Activated CD8-positive, alpha-beta memory T cell treated with anti-CD3 and anti-CD28 coated beads, Interleukin-2, amount 50 U/mL, for 24 hours (primary cell): ENCODE results near the gene DDX31.
"Not testable (repeated sequence)": the region's sequence is repeated elsewhere in the genome, so short reads cannot be mapped to it uniquely, and the experiment has no call there.

Experiments
- DNase-seq: peaks from one replicate; pipeline ENCODE4 v3.0.0-alpha.2; 2020; ENCODE audit errors: extremely low read depth

The DDX31 gene

GRCh38 chr9:132579427-132579798, 90.4 kb downstream of the DDX31 start:
- DNase-seq, result no peak

GRCh38 chr9:132578367-132578932, 91.3 kb downstream of the DDX31 start:
- no peak for DNase-seq

DNA sequence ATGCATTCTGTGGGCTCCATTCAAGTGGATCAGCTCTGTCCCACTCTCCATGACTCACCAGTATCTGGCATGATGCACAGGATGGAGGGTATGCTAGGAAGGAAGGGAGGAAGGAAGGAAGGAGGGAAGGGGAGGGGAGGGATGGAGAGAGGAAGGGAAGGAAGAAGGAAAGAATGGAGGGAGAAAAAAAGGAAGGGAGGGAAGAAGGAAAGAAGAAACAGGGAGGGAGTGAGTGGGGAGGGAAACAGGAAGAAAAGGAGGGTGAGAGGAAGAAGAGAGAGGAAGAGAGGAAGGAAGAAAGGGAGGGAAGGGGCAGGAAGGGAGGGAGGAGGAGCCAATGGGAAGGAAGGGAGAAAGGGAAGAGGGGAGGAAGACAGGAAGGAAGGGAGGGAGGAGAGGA, 92.7 kb downstream of the DDX31 start:
- DNase-seq, result no peak

GRCh38 chr9:132575811-132576210, 94.0 kb downstream of the DDX31 start:
- DNase-seq, result no peak

- DNase-seq, result no peak
These were observed 94.7 kb downstream of the DDX31 start for GRCh38 chr9:132575005-132575609.

DNA sequence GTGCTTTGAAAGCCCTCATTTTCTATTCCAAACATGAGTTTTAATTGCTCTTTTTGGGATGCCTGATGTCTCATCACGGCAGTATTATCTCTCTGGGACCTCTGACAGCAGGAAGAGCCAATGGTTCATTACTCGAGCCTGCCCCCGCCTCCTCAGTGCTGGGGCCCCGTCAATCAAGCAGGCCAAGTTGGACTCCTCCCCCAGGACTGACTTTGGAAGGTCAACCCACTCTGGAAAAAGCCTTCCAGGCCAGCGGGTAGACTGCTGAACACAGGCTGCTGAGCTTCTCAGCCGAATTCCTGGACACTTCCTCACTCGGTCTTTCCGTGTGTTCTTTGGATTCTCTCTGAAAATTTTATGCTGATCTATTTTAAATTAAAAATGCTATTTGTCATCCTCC, 96.9 kb downstream of the DDX31 start:
- DNase-seq, result no peak

DNA sequence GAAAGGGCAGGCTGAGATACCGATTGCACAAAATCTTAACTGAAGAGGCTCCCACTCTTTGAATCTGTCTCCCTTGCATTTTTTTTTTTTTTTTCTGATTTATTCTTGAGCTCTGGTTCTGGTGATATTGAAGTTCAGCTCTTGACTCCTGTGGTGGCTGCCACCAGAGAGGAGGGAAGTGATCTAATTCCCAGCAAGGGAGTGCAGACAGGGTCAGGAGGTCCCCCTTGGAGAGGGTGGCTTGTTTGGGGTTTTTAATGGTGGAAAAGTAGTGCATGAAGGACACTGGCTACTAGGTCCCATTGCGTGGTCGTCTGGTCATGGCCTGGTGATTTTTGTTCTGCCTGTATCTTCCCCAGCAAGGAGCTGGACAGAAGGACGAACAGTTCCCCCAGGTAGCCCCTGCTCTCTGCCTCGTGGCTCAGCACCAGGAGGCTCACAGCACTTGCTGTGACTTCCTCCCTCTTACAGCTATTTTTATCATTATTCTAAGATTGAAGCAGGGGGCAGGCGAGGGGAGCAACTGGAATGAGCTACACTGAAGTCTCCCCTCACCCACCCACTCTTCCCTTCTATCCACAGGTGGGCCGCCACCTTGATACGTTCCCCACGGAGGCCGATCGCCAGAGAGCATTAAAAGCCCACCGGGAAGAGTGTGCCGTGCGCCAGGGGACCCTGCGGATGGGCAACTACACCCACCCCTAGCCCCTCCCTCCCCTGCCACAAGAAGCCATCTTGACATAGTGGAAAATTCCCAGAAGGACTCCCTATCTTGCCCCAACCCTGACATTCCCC, 97.8 kb downstream of the DDX31 start:
- DNase-seq, result no peak

DNA sequence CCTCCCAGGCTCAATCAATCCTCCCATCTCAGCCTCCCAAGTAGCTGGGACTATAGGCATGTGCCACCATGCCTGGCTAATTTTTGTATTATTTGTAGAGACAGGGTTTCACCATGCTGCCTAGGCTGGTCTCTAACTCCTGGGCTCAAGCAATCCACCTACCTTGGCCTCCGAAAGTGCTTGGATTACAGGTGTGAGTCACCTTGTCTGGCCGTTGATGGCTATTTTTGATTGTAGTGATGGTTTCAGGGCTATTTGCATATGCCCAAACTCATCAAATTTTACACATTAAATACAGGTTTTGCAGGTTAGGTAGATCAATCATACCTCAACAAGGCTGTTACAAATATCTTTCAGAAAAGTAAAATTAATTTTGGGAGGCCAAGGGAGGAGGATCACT, 101.0 kb downstream of the DDX31 start:
- DNase-seq, result not testable (repeated sequence)

DNA sequence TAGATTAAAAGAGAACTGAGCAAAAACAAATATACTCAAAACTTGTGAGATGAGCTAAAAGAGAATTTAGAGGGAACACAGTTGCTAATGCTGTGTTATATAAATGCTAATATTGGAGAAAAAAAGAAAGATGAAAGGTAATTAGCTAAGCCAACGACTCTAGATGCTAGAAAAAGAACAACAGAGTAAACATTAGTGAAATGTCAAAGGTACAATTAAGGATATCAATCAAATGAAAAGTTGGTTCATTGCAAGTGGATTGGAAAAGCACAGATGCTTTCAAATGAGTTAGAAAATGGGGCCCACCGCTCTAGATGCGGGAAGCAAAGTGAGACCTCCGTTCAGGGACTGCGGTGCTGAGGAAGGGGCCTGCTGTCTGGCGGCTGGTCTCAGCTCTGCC, 105.3 kb downstream of the DDX31 start:
- no peak for DNase-seq

- DNase-seq, result no peak
These were observed 107.5 kb downstream of the DDX31 start for GRCh38 chr9:132562306-132562573.

DNA sequence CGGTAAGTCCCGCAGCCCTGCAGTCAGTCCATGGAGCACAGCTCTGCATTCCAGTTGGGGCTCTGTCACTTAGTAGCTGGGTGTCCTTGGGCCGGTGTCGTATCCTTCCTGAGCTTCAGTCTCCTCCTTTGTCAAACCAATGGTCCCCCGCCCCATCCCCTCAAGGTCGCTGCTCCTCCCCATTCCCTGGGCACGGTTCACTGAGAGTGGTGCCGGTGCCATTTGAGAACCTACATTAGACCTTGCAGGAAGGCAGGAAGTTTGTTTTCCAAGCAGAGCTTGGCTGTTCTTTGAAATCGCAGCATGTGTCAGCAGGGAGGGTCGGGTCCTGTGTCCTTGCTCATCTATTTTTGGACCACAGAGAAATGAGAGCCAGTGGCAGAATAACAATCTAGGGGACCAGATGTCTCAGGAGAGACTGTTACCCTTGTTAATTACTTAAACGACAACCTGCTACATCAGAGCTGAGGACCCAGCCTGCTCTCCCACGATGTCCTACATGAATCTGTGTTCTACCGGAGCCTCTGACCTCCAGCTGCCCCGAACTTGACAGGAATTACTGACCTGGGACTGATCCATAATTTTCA, 109.1 kb downstream of the DDX31 start:
- DNase-seq, result no peak

DNA sequence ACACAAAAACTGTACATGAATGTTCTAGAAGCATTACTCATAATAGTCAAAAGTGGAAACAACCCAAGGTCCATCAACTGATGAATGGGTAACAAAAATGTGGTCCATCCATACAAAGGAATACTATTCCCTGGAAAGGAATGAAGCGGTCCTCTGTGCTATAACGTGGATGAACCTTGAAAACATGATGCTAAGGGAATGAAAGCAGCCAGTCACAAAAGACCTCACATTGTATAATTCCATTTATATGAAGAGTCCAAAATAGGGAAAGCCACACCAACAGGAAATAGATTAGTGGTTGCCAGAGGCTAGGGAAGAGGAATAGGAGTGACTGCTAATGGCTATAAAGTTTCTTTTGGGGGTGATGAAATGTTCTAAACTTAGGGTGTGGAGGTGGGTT, 110.1 kb downstream of the DDX31 start:
- DNase-seq, result no peak

DNA sequence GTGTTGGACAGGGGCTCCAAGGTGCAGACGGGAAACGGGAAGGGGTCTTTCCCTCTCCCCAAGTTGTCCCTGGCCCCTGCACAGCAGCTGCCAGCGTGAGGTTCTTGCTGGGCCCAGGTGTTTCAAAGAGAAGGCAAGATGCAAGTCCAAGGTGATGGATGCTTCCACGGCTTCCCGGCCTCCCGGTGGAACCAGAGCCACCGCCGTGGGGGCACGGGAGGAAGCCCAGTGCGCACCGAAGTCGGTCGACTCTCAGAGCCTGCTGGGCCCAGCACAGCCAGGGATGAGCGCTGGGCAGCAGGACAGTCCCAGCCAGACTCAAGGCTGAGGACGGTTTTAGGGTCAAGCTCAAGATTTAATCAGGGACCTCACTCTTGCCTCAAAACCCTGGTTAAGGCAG, 112.6 kb downstream of the DDX31 start:
- DNase-seq, result no peak

DNA sequence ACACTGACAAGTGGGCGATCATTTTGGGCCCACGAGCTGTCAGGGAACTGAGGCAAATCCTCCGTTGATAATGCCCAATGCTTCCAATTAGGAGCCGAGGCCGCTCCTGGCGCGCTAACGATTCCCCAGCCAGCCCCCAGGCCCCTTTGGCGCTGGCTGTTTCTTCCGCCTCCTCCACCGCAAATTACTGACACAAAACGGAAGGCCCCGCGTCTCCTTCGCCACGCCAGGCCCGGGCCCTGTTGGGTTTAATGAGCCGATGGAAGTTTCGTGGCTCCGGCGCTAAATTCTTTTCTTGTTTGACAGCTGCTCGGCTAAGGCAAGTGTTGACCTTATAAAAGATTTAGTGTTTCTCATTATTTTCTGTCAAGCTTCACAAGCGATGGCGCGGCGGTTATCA, 113.1 kb downstream of the DDX31 start:
- DNase-seq, result no peak

DNA sequence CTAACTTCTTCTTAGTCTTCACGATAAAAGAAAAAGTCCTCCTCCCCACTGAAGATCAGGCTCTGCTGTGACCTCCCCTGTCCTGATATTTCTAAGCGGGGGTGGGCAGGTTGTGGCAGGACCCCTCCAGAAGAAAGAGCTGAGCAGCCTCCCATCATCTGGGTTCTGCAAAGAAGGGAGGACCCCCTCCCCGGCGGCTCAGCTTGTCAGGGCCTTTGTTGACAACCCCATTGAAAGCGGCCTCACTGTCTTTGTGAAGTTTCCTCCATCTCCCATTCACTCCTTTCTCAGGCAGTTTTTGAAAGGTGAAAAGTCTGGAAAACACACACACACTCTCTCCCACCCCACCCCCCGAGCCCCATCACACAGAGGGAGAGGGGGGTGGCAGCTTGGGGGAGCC, 113.5 kb downstream of the DDX31 start:
- DNase-seq, result no peak

- no peak for DNase-seq
These were observed 114.3 kb downstream of the DDX31 start for GRCh38 chr9:132555528-132555927.

- no peak for DNase-seq
These were observed 115.0 kb downstream of the DDX31 start for GRCh38 chr9:132554755-132555154.

GRCh38 chr9:132552041-132552440, 117.7 kb downstream of the DDX31 start:
- no peak for DNase-seq

DNA sequence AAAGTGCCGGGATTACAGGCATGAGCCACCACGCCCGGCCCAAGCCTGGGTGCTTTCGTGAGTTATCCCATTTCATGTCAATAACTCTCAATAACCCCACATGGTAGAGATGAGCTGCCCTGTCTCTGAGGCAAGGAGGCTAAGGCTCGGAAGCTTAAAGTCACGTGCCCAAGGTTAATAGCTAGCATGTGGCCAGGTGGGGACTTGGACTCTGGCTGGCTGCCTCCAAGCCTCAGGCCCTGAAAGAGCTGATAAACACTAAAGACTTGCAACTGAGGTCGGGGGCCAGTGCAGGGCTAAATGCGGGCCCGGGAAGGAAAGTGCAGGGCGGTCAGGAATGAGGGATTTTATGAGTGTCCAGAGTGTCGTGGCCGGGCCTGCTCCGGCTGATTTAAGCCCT, 118.2 kb downstream of the DDX31 start:
- no peak for DNase-seq

DNA sequence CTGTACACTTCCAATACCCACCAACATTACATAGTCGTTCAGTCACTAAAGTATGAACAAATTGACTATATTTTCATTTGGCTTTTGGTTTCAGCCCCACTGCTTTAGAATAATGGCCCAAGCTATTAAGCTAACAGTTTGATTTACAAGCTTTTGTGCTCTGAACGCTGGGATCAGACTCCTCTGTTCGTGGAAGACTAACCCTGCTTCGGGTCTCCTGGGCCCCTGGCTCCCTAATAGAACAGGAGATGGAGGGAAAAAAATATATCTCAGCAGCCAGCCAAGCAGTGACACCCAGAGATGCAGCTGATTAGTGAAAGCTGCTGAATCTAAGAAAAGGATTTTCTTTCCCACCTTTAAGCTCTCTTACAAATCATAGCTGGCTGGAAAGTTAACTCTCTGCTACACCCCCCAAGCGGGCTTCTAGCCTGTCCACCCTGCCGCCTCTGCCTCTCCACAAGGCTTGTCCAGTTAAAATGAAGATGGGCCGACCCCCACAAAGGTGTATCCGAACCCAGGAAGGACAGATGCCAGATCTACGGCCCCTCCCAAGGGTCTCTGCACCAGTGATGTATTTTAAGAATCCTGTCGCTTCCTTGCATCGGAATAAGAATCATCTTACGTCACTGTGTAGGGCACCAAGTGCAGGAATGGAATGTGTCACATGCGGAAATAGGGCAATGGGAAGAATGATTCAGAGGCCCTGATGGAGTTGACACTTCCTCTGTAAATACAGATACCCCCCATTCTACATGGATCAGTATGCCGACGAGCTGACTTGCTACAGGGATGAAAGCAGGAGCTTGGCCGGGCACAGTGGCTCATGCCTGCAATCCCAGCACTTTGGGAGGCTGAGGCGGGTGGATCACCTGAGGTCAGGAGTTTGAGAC, 120.8 kb downstream of the DDX31 start:
- DNase-seq, result no peak

- no peak for DNase-seq
These were observed 121.6 kb downstream of the DDX31 start for GRCh38 chr9:132547976-132548730.

DNA sequence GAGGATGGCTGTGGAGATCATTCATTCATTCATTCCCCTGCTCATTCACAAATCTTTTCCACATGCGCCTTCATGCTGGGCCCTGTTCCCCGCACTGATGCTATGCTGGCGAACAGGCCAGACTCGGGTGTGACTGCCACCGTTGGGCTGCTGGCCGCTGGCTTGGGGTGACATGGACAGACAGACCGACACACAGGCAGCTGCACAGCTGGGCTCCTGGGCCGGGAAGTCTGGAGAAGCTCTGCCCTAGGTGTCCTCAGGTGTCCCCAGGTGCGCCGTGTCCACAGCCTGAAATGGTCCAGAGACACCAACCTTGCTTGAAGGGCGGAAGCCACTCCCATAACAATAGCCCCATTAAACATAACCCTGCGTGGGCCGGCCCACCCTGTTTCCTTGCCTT, 122.3 kb downstream of the DDX31 start:
- DNase-seq, result no peak
